HG03571 (cell line): ENCODE results near the gene NPFF.
A peak's percentile ranks its signal among the peaks of the same experiment; 100 is the strongest.

Experiments used
- ATAC-seq: cut with Tn5 transposase; IDR thresholded peaks from one replicate; pipeline ENCODE4 v1.9.1; 2021; ENCODE audit not compliant: unreplicated experiment

The NPFF gene

DNA sequence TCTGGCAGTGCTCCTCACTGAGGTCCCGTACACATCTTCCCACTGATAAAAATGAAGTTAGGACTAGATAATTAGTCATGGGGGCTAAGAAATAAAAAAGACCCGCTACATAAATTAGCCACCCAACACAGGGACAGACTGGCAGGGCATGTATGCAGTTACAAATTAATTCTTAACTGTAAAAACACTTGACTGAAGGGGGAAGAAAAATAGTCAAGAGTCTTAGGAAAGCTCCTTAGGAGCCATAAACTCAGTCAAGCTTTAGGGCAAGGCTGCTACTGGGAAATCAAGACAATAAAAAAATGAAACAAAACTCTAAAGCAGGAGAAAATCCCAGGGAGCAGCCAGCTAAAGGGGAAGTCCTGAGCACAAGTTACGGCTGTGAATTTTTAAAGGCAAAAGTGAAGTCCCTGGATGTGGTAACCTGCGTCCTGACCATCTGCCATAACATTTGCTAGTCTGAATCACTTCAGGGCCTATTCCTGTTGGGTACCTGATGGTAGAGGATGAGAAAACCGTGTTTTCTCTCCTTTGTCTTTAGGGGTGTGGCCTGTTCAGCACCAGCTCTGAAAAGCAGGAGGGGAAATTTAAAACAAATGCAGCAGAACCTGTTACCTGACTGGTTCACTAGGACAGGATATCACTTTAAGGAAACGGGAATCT is 7.5 kb upstream of the NPFF start:
- ATAC-seq, result no peak

DNA sequence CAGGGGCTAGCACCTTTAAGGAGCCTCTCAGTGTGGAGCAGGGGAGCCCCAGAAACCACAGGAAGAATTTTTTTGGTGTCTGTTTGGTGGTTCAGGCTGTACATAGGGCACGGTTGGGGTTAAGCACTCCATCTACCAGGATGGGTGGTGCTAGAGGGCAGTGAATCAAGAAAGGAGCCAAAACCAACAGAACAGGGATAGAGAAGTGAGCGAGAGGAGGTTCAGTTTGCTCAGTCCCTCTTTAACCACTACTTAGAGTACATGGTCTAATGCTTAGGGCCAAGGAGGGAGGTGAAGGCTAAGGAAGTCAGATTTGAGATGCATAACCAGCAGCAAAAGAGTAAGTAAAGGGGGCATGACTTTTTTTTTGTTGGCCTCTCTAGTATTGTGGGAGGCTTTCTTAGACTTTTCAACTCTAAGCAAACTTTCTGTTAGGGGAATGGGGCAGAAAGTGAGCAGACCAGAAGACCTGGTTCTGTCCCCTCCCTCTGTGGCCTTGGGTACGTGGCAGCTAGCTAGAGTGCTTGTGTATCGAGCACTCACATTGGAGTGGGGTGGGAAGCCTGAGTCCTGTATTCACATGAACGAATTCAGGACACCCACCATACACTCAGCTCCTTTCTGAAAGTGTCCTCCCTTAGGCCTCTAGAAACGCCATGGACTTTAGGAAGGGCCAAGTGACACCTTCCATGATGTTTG is 6.6 kb upstream of the NPFF start:
- no peak for ATAC-seq

DNA sequence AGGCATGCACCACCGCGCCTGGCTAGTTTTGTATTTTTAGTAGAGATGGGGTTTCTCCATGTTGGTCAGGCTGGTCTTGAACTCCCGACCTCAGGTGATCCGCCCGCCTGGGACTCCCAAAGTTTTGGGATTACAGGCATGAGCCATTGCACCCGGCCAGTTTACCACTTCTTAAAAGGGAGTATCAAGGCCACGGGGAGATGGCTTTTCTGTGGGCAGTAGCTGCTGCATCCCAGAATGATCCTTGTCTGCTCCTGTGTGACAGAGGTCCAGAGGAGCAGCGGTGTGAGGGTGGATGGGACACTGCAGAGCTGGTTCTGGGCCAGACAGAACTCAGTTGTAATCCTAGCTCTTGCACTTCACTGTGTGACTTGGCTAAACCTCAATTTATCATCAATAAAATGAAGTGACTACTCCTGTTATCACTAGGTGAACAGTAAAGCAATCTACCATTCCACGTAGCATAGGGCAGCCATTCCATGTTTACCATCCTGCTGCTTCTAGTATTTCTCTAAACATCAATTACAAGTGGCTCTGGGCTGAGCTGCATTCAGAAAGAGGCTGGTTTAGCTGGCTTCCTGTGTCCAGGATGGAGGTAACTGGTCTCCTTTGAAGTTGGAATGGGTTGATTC is 3.0 kb upstream of the NPFF start:
- no peak for ATAC-seq

DNA sequence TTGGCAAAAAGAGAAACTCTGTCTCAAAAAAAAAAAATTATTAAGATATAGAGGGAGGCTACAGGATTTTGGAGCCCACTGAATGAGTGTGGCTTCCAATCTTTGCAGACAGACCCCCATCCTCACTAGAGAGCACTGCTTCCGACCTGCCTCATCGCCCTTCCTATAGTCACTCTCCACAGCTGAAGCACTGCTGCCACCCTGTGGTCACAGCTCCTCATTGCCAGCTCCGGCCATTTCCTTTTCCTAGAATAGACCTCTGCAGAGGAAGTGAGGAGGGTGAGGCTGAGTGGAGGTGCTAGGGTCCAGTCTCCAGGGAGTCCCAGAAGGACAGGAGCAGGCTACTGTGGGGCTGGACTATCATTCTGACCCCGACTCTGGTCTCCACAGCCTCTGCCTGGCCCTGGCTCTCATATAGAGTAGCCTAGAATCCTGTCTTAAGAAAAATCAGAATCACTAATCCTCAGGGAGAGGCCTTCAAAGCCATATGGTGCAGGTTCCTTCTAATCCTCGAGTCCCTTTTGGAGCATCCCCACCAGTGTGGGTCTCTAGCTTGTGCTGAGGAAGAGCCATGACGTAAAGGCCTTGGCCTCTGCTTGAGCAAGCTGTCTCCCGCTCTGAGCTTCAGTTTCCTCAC is 1.4 kb upstream of the NPFF start:
- peak; percentile 81 for ATAC-seq

DNA sequence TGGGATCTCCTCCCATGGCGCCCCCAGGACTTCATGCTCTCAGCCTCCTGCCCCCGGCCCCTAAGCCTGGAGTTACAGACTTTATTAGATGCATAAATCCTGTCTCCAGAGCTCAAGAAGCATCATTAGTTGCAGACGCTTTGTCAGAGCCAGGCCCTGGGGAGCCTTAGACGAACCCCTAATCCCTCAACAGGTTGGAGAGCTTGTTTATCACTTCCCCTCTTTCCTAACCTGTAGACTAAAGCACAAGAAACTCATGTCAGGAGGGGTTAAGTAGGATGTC is 260 bp upstream of the NPFF start:
- no peak for ATAC-seq

DNA sequence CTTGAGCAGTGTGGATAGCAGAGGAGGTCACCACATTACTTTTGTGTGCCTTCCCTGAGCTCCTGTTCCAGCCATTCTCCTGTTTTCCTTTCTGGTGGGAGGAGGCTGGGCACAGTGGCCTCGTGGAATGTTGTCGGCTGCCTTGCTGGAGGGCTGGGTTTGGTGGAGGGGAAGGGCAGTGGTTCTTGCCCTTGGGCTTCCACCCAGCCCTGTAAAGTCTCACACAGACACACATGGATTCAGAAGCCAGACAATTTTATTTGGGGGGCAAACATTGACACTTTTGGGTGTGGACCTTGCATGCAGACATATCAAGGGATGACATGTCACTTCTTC is 866 bp downstream of the NPFF start:
- no peak for ATAC-seq

DNA sequence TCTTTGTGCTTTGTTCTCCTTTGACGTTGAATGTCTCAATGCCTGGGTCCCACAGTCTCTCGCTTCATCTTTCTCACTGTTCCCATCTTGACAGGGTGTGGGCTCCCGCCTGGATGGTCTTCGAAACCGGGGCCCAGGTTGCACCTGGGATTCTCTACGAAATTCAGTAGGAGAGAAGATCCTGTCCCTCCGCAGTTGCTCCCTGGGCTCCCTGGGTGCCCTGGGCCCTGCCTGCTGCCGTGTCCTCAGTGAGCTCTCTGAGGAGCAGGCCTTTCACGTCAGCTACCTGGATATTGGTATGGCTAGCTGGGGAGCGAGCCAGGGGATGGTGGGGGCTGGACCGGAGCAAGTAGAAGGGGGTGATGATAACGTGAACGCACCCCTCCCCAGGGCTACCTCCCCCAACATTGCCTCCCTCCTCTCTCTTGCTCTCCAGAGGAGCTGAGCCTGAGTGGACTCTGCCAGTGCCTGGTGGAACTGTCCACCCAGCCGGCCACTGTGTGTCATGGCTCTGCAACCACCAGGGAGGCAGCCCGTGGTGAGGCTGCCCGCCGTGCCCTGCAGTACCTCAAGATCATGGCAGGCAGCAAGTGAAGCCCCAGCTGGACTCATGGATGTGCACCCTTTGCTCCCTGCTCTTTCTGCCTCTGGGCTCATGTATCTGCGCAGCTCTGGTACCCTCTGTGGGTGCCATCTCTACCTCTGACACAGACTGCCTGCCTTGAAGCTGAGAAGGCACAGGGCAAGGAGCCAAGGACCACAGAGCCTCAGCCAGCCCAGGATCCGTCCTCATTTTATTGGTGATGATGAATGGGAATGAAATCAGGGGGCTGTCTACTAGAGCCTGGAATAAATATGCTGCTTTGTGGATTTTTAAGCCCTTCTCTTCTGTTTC is 1.5 kb downstream of the NPFF start:
- no peak for ATAC-seq

DNA sequence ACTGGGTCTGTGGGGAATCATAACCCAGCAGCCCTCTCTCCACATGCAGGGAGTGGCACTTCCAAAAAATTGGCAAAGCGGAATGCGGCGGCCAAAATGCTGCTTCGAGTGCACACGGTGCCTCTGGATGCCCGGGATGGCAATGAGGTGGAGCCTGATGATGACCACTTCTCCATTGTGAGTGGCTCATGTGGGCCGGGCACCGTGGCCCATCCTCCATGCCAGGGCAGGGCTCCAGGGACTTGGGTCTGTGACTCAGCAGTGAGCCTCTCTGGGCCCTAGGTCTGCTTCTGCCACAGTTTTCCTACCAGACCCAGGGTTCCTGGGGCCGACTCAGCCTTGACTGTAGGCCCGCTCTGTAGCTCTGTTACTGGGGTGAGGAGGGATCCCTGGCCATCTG is 2.2 kb downstream of the NPFF start:
- no peak for ATAC-seq

DNA sequence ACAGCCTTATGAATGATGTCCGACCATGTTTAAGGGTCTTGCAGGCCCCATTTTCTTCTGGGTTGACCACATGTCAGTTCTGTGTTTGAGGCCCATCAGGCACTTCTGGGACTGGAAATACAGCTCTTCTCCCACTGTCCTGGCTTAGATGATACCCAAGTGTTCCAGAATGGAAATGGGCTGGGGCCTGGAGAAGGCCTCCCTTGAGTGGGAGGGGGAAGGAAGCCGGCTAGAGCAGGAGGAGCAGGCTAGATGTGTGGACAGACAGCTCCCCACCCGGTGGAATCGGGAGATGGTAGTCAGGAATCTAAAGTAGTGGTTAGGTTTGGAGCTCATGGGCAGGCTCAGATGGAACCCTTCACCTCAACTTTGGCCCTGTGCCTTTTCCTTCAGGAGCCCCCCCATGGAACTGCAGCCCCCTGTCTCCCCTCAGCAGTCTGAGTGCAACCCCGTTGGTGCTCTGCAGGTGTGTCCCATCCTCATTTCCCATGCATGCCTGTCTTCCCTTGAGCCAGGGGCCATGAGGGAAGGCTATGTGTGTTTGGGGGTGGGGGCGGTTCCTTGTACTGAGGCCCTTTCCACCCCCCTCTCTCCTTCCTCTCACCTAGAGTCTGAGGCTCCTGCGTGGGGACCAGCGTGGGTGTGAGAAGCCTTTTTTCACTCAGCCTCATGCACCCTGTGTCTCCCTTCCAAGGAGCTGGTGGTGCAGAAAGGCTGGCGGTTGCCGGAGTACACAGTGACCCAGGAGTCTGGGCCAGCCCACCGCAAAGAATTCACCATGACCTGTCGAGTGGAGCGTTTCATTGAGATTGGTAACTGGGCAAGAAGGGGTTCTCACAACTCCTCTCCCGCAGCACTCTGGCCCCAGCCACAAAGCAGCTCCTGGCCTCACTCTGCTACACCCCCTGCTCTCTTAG is 3.0 kb downstream of the NPFF start:
- no peak for ATAC-seq

DNA sequence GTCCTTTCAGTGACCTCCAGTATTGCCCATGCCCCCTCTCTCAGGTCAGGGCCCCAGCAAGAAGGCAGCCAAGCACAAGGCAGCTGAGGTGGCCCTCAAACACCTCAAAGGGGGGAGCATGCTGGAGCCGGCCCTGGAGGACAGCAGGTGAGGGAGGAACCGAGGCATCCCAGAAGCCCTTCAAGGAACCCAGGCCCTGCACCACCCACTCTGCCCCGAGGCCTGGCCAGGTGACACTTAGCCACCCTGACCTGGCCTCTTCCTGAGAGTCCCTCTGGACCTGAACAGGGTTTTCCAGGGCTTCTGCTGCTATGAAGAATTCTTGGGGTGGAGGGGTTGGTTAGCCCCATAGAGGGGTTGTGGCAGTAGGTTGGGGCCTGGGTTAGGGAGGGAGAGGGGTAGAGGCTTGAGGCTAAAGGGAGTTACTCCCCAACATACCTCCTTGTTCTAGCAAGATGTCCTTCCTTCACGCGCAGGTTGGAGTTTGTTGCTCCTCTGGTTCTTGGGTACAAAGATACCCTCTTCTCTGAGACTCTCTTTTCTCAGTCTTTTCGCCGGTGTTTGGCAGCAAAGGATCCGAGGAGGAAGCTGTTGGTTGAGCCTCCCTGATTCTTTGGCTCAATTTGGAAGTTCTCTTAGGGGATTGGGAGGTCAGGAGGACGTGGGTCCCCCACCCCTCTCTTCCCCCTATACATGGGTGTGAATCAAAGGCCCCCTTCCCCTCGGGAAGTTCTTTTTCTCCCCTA is 4.1 kb downstream of the NPFF start:
- ATAC-seq, result no peak

DNA sequence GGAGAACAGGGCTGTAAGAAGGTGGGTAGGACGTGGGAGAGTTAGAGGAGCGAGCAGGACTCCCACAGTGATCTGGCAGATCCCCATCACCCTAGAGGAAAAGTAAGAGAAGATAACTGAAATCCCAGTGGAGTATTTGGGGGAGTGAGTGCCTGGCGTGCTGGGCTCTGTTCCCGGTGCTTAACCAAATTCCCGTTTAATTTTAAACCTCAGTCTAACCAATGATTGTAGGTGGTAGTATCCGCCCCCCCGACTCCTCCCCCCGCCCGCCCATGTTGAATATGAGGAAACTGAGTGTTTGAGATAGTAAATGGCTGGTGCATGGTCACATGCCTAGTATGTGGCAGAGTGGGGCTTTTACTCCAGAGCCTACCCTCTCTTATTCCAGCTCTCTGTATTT is 5.0 kb downstream of the NPFF start:
- no peak for ATAC-seq

DNA sequence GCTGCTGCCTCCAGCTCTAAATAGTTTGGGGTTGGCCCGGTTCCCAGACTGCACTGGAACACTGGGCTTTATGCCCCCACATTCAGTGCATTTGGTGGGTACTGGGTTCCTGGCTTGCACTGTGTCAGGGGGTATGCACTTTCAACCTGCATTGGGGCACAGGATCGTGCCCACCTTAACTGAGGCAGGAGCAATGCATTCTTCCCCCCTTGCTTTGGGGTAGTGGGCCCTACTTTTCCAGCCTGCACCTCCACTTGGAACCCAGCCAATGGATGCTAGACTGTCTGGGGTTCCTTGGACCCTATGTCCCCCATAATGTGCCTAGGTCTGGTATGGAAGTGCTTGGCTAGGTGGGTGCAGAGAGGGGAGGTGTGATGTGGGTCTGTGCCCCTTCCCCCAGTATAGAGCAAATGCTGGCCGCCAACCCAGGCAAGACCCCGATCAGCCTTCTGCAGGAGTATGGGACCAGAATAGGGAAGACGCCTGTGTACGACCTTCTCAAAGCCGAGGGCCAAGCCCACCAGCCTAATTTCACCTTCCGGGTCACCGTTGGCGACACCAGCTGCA is 5.6 kb downstream of the NPFF start:
- no peak for ATAC-seq

DNA sequence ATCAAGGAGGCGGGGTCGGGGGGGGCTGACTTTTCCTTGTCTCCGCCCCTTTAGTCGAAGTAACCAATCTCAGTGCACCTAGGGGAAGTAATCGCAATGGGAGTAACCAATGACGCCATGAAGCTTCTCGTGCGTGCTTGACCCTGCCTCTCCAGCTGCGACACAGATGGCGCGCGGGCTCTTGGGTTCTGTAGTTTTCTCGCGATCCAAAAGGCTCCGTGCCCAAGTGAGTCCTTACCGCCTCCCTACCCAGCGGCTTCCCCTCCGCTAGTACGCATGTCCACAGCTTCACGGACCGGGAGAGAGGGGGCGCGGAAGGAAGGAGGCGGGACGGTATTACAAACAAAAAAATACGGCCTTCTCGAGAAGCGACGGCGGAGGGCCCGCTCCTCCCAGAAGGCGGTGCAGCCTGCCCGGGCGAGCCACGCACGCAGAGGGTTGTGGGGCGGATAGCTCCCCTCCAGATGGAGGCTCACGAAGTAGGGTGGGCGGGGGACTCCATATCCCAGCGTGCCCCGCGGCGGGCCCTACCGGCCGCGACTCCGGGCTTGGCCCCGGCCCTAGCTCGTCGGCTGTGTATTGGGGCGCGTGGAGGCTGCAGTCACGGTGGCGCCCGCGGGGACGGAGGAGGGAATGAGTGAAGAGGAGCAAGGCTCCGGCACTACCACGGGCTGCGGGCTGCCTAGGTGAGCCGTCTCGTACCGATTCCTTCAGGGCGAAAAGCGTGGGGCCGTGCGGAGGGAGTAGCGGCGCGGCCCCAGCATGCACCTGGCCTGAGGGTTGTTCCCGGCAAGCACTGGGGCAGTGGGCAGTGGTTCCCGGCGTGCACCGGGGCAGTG is 6.3 kb downstream of the NPFF start, which contains the start of gene TARBP2:
Gene TARBP2 (plus strand): TSS at position 508 of the 839 bp plus-strand sequence. CDS start 126 bp downstream, at position 634.
- peak; percentile 63 for ATAC-seq

DNA sequence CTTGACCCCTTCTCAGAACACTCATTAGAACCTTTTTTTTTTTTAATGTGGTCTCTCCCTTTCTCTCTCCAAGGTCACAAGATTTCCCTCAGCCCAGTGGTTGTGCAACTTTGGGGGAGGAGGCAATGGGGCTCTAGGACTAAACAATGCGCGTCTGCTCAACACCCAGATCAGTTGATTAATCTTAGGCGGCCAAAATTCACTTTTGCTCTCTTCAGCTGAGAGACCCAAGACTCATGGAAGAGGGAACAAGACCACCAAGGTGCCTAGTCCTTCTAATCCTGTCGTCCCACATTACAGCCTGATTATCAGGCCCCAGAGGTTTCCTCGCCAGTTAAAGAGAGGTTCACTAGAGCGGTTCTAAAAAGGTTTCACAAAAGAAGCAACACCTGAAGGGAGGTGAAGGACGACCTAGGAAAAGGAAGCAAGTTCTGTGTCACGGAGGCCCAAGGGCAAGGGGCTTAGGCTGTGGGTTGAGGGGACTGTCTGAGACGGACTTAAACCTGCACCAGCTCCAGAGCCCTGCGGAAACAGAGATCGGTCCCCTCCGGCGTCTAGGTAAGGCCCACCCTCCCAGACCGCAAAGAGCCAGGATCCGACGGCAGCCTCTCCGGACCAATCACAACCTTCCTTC is 7.0 kb downstream of the NPFF start:
- no peak for ATAC-seq

DNA sequence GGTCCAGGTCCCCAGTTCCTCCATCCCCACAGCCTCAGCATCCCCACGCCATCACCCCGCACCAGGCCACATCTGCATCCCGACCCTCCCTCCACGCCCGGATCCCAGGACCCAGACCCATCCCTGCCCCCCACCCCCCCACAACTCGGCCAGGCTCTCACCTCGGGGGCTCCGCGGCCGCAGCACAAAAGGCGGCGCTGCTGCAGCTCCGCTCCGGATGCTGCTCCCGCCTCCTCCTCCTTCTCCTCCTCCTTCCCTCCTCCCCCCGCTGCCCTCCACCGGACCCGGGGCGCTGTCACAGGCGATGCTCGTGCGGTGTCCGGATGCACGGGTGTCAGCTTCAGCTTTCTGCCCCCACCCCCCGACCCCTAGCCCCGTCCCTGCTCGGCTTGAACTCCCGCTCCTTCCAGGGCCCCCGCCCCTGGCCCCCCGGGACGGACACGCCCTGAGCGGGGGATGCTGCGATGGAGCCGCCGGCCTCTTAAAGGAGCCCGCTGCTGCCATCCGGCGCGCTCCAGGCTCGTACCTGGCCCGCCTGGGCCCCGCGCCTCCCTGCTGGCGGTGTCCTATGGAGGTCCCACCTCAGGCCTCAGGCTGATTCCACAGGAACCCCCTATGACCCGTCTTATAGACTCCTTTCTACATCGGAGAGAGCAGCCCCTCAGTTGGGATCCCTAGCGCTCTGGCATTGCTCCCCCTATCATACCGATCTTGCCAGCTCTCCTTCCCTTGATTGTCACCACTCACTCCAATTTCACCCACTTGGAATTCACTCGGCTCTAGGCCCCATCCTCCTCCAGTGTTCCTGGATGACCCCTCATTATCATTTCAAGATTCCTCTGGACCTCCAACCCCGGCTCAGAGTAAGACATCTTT is 7.8 kb downstream of the NPFF start, which contains the start of gene MAP3K12:
Gene MAP3K12 (minus strand): TSS at position 193 of the 876 bp plus-strand sequence. CDS start 12,067 bp downstream, outside the sequence.
- no peak for ATAC-seq

DNA sequence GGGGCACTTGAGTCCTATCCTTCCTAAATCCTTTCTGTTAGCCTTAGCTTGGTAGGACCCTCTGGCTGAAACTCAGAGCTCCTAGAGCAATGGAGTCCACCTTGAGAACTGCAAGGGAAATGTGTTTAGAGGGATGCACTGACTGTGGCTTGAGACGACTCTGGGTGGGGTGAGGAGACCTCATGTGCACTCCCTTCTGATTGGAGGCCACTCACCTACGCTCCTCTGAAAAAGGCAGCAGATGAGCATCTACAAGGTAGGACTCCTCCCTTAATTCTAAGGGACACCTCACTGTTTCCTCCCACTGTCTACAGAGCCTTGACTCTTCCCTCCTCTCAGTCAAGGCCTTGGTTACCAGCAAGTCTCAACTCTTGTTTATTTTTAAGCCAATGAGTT is 9.1 kb downstream of the NPFF start:
- no peak for ATAC-seq

DNA sequence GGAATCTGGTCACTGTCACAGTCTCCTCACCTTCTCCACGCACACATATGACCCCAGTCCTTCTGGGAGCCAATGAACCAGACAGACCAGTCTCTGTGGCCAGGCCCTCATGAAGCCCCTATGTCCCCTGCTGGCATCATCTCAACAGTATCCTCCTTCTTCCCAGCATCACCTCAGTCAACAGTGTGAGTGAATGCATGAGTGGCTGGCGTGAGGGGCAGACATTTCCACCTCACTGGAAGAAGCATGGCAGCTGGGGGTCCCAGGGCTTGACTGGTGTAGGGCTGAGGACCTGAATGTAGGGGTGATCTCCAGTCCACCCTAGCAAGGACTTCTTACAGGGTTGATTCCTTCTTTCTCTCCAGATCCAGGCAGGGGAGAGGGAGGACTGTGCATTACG is 9.8 kb downstream of the NPFF start:
- ATAC-seq, result no peak
